ENCODE data around the gene MAD1L1. TPM values are rescaled to one million over a fixed set of nuclear protein-coding genes. Genes with fewer than 3 reads are reported as not detected.

The MAD1L1 gene
- total RNA-seq, 2 donors from 2014 or later: 81.3 to 115 TPM

GRCh38 chr7:2023877-2024566, 208.7 kb downstream of the MAD1L1 start:
- no peak for DNase-seq
- peaks cover 2% of the 10 kb centered on the region for H3K36me3 Mint-ChIP-seq (ENCODE audit: low read depth)
- no peak for ATAC-seq
- peaks cover 13% of the 10 kb centered on the region for H3K4me1 Mint-ChIP-seq
- H3K9me3 ChIP-seq (ENCODE audit: control insufficient read depth, low read length, poor library complexity, severe bottlenecking): peaks cover 9% of the 10 kb centered on the region
- H3K27ac Mint-ChIP-seq: no peak overlapping the region
- no peaks in the 10 kb centered on the region for H3K27me3 Mint-ChIP-seq
- no peak overlapping the region for H3K4me3 Mint-ChIP-seq

- ATAC-seq (no peak), DNase-seq (no peak)
- Mint-ChIP-seq H3K4me3 (no peak overlapping the region), H3K27me3 (no peaks in the 10 kb centered on the region), H3K4me1 (peaks cover 17% of the 10 kb centered on the region), H3K36me3 (ENCODE audit: low read depth) (peaks cover 2% of the 10 kb centered on the region), H3K27ac (peak overlapping the region; percentile 46)
- H3K9me3 ChIP-seq (ENCODE audit: control insufficient read depth, low read length, poor library complexity, severe bottlenecking): peaks cover 9% of the 10 kb centered on the region
These were observed 210.0 kb downstream of the MAD1L1 start for GRCh38 chr7:2022737-2023250.

DNA sequence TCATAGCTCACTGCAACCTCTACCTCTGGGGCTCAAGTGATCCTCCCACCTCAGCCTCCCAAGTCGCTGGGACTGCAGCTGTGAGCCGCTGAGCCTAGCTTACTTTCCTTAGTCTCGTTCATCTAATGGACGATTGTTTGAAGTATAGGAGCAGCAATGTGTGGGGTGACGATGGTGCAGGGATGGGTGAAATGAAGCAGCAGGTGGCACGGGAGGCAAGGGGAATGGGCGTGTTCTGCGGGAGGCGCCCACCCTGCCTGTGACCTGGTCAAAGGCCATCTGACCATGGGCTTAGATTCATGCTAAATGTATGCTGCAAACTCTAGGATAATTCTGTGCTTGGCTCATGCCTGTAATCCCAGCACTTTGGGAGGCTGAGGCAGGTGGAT, 210.7 kb downstream of the MAD1L1 start:
- no peak for DNase-seq
- H3K4me1 Mint-ChIP-seq: peaks cover 20% of the 10 kb centered on the region
- H3K27ac Mint-ChIP-seq: peak overlapping the region; percentile 46
- H3K36me3 Mint-ChIP-seq (ENCODE audit: low read depth): peaks cover 2% of the 10 kb centered on the region
- no peaks in the 10 kb centered on the region for H3K27me3 Mint-ChIP-seq
- no peak overlapping the region for H3K4me3 Mint-ChIP-seq
- H3K9me3 ChIP-seq (ENCODE audit: control insufficient read depth, low read length, poor library complexity, severe bottlenecking): peaks cover 9% of the 10 kb centered on the region
- ATAC-seq: no peak

DNA sequence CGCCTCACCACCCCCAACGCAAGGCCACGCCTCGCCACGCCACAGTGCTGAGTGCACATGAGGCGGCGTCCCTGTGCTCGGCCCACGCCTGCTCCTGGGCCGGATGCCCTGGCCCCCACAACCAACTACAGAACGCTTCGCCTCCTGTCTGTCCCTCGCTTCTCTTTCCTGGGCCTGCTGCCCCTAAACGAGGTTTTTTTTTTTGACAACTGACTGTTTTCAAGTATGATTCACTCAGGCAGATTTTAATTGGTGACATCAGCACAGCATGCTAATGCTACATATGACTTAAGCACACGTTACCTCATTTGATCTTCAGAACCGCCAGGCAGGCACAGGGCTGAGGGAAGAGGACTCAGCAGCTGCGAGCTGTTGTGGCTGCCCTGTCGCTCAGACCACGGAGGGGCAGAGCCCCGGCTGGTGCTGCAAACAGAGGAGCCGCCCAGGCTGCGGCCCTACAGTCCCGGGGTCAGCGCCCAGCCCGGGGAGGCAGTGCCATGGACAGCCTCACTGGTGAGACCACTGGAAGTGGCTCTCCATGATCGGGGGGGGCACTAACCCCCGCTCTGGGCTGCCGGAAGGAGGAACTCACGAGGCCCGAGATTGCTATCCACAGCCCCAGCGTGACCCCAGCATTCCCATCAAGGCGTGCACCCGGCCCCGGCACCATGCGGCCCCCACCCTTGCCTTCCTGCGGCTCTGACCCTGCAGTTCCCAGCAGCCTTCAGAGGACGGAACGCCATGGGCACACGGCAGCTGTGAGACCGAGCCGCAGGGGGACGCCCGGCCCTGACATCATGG, 212.8 kb downstream of the MAD1L1 start:
- H3K4me3 Mint-ChIP-seq: peak overlapping the region; percentile 69
- no peaks in the 10 kb centered on the region for H3K27me3 Mint-ChIP-seq
- peaks cover 20% of the 10 kb centered on the region for H3K4me1 Mint-ChIP-seq
- ATAC-seq: peak; percentile 80
- no peaks in the 10 kb centered on the region for H3K36me3 Mint-ChIP-seq (ENCODE audit: low read depth)
- peak overlapping the region; percentile 39 for H3K27ac Mint-ChIP-seq
- peak in 2 of 3 donors; percentile 8 to 24 for DNase-seq
- H3K9me3 ChIP-seq (ENCODE audit: control insufficient read depth, low read length, poor library complexity, severe bottlenecking): peaks cover 3% of the 10 kb centered on the region

DNA sequence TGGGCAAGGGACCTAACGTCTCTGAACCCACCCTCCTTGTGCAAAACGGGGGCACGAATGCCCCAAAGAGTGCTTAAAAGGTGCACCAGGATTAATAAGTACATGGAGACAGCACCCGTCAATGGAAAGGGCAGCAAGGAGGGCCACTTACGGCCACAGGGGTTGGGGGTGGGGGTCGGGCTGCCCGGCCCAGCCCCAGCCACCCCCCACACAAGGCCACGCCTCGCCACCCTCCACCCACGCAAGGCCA, 213.4 kb downstream of the MAD1L1 start:
- H3K36me3 Mint-ChIP-seq (ENCODE audit: low read depth): no peaks in the 10 kb centered on the region
- no peaks in the 10 kb centered on the region for H3K27me3 Mint-ChIP-seq
- peaks cover 20% of the 10 kb centered on the region for H3K4me1 Mint-ChIP-seq
- no peaks in the 10 kb centered on the region for H3K9me3 ChIP-seq (ENCODE audit: control insufficient read depth, low read length, poor library complexity, severe bottlenecking)
- ATAC-seq (no peak), DNase-seq (no peak)
- no peak overlapping the region for H3K4me3 Mint-ChIP-seq
- peak overlapping the region; percentile 39 for H3K27ac Mint-ChIP-seq

DNA sequence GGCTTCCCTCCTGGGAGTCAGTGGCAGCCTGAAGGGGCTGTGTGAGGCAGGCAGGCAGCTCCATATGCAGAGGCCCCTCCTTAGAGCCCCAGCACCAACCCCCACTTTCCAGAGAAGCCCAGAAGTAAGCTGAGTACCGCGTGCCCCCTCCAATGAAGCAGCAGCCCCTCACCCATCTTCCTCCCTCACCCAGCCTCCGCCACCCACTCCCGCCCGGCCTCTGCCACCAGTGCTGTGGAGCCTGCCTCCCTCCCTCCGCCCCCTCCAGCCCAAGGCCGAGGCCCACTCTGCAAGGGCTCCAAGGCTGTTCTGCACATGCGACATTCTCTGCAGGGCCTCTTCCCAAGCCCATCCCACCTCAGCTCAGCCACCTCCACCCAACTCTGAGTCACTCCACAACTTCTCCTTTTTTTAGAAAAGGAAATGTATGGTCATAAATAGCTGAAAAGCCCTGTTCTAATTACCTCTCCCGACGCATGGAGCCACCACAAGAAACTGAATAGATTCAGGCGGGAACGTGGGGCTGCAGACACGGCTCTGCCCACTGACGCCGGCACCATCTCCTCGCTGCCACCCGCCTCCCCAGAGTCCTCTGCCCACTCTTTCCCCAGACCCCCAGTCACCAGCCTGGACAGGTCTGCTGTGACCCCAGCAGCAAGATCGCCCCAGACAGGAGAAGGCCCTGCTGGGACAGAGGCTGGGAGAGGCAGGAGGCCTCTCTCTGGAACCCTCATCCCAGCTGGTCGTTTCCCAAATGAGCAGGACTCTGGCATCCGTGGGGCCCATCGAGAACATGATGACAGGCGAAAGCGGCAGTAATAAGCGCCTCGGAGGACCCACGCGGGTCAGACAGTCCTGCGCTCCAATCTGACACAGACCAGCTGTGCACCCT, 213.9 kb downstream of the MAD1L1 start:
- H3K9me3 ChIP-seq (ENCODE audit: control insufficient read depth, low read length, poor library complexity, severe bottlenecking): no peaks in the 10 kb centered on the region
- Mint-ChIP-seq H3K36me3 (ENCODE audit: low read depth) (no peaks in the 10 kb centered on the region), H3K4me3 (no peak overlapping the region), H3K27me3 (no peaks in the 10 kb centered on the region), H3K4me1 (peaks cover 20% of the 10 kb centered on the region), H3K27ac (peak overlapping the region; percentile 39)
- peak in 1 of 3 donors; percentile 6 for DNase-seq
- peak; percentile 28 for ATAC-seq

- Mint-ChIP-seq H3K4me1 (peaks cover 23% of the 10 kb centered on the region), H3K27ac (no peak overlapping the region), H3K27me3 (no peaks in the 10 kb centered on the region), H3K36me3 (ENCODE audit: low read depth) (peaks cover 3% of the 10 kb centered on the region), H3K4me3 (no peak overlapping the region)
- ATAC-seq (no peak), DNase-seq (peak in 1 of 3 donors; percentile 4)
- H3K9me3 ChIP-seq (ENCODE audit: control insufficient read depth, low read length, poor library complexity, severe bottlenecking): no peaks in the 10 kb centered on the region
These were observed 214.7 kb downstream of the MAD1L1 start for GRCh38 chr7:2017914-2018568.

- peak in 1 of 3 donors; percentile 5 for DNase-seq
- no peaks in the 10 kb centered on the region for H3K27me3 Mint-ChIP-seq
- no peaks in the 10 kb centered on the region for H3K9me3 ChIP-seq (ENCODE audit: control insufficient read depth, low read length, poor library complexity, severe bottlenecking)
- H3K27ac Mint-ChIP-seq: no peak overlapping the region
- H3K4me1 Mint-ChIP-seq: peaks cover 20% of the 10 kb centered on the region
- H3K36me3 Mint-ChIP-seq (ENCODE audit: low read depth): peaks cover 5% of the 10 kb centered on the region
- no peak overlapping the region for H3K4me3 Mint-ChIP-seq
- no peak for ATAC-seq
These were observed 215.3 kb downstream of the MAD1L1 start for GRCh38 chr7:2017481-2017891.

DNA sequence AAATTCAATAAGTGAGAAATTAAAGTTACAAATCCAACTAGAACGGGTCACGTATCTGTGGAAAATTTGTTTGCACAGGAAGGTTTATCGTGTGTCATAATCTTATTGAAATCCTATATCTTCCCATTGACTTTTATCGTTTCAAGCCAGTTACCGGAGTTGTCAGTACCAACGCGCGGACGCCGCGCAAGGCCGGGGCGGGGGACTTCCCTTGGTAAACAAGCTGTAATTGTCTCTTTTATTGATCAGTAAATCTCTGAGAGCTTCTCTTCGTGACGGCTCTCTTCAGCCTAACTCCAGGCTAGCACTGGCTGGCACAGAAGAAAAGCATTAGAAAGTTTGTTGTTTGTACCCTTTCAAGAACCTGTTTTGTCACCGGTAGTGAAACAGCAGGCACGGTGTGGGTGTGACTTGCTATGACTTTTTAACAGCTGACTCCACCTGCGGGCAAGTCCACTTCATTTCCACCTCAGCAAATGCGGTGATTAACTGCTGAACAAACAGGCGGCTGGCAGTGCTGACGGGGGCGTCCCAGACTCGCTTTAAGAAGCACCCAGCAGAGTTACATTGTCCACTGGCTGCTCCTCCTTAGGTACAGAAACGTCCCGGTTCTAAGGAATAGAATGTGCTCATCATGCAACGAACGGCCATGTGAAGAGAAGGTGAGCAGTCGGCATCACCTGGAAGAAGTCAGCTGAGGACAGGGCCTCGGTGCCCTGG, 215.8 kb downstream of the MAD1L1 start:
- peaks cover 22% of the 10 kb centered on the region for H3K4me1 Mint-ChIP-seq
- no peak for DNase-seq

GRCh38 chr7:2016021-2016631, 216.6 kb downstream of the MAD1L1 start:
- no peaks in the 10 kb centered on the region for H3K9me3 ChIP-seq (ENCODE audit: control insufficient read depth, low read length, poor library complexity, severe bottlenecking)
- ATAC-seq: no peak
- peak in 1 of 3 donors; percentile 9 for DNase-seq
- H3K36me3 Mint-ChIP-seq (ENCODE audit: low read depth): peaks cover 5% of the 10 kb centered on the region
- no peak overlapping the region for H3K4me3 Mint-ChIP-seq
- H3K27ac Mint-ChIP-seq: no peak overlapping the region
- H3K4me1 Mint-ChIP-seq: peaks cover 22% of the 10 kb centered on the region
- no peaks in the 10 kb centered on the region for H3K27me3 Mint-ChIP-seq

More for the DNA sequence above, 215.8 kb downstream of the MAD1L1 start:
- no peak for ATAC-seq
- no peaks in the 10 kb centered on the region for H3K27me3 Mint-ChIP-seq
- no peaks in the 10 kb centered on the region for H3K9me3 ChIP-seq (ENCODE audit: control insufficient read depth, low read length, poor library complexity, severe bottlenecking)
- peaks cover 5% of the 10 kb centered on the region for H3K36me3 Mint-ChIP-seq (ENCODE audit: low read depth)
- no peak overlapping the region for H3K27ac Mint-ChIP-seq
- H3K4me3 Mint-ChIP-seq: no peak overlapping the region

DNA sequence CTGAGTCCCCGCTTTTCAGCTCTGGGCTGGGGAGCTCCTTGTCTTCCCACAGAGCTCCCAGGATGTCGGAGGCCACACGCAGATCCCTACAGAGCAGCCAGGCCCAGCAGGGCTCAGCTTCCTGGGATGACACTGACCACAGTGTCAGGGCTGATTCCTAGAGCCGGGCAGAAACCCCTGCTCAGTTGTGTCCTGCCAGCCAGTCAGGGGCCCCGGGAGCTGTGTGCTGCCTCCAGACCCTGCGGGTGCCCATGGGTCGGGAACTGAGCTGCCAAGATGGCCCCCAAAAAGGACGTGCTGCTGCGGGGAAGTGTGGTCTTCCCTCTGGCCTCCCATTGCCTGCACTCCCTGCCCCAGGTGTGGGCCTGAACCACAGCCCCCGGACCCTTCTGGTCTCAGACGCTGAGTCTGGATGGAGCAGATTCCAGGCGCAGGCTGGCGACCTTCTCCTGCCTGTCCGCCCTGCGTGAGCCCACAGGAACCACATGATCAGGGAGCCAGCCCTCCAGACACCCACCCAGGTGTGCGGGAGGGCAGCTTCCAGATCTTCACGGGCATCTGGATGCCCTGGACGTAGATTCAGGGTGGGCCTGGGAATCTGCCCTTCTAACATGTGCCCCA, 217.4 kb downstream of the MAD1L1 start:
- no peak for ATAC-seq
- H3K27me3 Mint-ChIP-seq: no peaks in the 10 kb centered on the region
- H3K4me3 Mint-ChIP-seq: no peak overlapping the region
- peaks cover 5% of the 10 kb centered on the region for H3K36me3 Mint-ChIP-seq (ENCODE audit: low read depth)
- H3K4me1 Mint-ChIP-seq: peaks cover 21% of the 10 kb centered on the region
- peak in 1 of 3 donors; percentile 10 for DNase-seq
- H3K9me3 ChIP-seq (ENCODE audit: control insufficient read depth, low read length, poor library complexity, severe bottlenecking): no peaks in the 10 kb centered on the region
- H3K27ac Mint-ChIP-seq: no peak overlapping the region

Data from T-helper 17 cell (primary cell).